Stimulated activated CD4-positive, alpha-beta T cell treated with anti-CD3 and anti-CD28 coated beads, Interleukin-12 subunit alpha, Interleukin-12 subunit beta, amount 100 ng/mL, for 4 hours (primary cell): ENCODE data around the gene MISFA.
"Not testable (repeated sequence)": the region's sequence is repeated elsewhere in the genome, so short reads cannot be mapped to it uniquely, and the experiment has no call there.

Experiments used
- DNase-seq: peaks from one replicate; pipeline ENCODE4 v3.0.0-alpha.2; 2020

Gene MISFA

DNA sequence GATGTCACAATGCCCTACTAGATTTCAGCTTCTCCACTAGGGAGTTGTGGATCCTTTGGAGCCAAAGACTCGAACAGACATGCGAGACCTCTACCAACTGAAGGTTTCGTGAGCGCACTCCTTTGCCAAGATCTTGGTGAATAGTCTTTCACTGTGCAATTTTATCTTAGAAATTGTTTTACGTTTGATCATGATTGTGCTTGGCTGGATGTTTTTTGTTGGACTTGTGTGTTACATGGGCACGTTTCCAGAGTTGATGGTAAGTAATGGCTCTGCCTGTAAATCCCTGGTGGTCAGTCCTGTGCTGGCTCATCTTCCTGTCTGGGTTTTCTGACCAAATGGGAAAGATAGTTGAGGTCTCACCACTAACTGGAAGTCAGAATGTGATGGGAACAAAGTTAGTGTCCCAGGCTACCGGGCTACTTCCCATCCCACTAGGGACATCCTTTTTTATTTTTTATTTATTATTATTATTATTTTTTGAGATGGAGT lies at the start of gene MISFA:
TSS of gene MISFA (plus strand) at position 51 of the 492 bp plus-strand sequence. CDS start at position 191, 140 bp downstream.
- no peak for DNase-seq

DNA sequence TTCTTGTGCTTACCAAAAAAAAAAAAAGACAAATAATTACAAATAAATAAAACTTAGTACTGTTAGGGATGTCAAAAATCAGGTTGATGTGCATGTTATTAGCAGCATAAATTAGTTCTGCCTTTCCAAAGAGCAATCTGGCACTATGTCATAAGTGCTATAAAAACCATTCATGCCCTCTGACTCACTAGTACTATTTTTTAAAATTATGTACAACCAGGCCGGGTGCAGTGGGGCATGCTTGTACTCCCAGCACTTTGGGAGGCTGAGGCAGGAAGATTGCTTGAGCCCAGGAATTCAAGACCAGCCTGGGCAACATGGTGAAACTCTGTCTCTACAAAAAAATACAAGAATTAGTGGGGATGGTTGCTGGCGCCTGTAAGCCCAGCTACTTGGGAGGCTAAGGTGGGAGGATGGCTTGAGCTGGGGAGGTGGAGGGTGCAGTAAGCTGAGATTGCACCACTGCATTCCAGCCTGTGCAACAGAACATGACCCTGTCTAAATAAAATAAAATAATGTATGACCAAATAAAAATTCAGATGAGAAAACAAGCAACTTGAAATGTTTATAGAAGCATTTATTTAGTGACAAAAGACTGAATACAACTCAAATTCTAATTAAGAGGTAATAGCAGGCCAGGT lies 36.4 kb upstream of the MISFA start:
- DNase-seq = no peak

DNA sequence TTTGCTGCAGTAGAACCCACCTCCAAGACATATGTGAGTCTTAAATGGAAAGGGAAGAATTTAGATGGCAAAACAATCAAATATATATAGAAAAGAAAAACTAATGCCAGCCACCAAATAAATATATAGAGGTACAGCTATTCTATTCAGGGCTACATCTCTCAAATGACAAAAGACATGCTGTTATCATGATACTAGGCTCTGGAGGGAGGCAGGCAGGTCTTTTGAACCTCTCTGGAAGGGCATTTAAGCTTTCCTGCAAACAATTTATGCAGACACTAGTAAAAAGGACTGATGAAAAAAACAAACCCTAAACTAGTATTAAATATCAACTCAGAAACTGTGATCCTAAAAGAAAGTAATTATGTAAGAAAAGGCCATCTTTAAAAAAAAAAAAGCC lies 35.4 kb upstream of the MISFA start:
- no peak for DNase-seq

DNA sequence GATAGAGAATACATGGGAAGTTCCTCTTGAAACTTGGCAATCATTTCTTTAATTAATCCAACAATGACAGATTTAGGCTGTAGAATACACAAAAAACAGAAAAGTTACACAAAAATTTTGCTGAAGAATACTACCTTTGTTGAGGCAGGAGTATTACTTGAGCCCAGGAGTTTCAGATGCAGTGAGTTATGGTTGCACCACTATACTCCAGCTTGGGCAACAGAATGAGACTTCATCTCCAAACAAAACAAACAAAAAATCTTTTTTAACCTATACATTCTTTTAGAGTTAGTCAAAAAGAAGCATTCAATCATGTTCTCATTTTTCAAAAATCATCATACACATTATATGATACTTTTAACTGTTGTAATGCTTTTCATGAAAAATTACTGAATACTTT lies 33.2 kb upstream of the MISFA start:
- no peak for DNase-seq

DNA sequence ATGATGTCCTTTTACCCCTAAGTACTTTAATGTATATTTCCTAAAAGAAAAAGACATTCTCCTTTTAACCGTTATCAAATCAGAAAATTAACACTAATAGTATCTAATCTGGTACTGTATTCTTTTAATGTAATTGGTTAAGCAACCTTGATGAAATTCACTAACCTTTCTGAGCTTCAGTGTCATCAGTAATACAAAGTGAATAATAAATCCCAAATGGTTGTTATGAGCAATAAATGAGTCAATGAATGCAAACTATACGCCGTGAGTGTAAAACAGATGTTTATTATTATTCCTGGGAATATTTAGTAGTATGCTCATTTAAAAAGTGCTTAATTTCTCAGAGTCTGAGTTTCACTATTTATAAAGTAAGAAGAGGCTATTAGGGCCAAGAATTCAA lies 32.5 kb upstream of the MISFA start:
- DNase-seq = no peak

DNA sequence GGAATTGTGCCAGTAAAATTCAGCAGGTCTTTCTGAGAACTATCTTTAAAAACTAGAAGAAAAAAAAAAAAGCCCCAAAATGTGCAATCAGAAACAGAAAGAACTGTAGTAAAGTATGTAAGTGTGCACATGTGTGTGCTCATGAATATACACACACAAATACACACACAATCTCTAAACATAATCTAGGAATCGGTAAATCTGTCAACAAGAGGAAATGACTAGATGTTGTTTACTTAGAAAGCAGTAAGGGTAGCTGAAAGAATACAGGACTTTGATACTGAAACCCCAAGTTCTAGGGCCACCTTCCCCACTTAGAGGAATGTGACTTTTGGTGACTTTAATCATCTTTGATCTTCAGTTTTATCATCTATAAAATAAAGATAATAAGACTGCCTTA lies 24.2 kb upstream of the MISFA start:
- DNase-seq = no peak

DNA sequence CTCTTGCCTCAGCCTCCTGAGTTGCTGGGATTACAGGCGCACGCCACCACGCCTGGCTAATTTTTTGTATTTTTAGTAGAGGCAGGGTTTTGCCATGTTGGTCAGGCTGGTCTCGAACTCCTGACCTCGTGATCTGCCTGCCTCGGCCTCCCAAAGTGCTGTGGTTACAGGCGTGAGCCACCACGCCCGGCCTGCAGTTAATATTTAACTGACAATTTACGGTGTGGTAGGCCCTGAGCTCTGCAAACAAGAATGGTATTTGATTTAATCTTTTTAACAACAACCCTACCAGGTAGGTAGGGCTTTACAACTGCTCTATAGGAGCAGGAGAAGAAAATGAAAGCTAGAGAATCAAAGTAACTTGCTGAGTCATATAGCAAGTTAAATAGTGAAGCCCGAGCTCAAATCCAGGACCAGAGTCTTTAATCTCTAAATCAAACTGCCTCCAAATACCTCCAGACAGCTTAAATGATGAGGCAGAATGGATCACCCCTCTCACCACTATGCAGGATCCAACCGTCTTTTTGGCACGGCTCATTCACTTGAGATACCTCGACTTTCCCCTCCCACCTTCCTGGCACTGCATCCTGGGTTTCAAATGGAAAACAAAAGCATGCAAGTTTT lies 20.5 kb upstream of the MISFA start:
- no peak for DNase-seq

DNA sequence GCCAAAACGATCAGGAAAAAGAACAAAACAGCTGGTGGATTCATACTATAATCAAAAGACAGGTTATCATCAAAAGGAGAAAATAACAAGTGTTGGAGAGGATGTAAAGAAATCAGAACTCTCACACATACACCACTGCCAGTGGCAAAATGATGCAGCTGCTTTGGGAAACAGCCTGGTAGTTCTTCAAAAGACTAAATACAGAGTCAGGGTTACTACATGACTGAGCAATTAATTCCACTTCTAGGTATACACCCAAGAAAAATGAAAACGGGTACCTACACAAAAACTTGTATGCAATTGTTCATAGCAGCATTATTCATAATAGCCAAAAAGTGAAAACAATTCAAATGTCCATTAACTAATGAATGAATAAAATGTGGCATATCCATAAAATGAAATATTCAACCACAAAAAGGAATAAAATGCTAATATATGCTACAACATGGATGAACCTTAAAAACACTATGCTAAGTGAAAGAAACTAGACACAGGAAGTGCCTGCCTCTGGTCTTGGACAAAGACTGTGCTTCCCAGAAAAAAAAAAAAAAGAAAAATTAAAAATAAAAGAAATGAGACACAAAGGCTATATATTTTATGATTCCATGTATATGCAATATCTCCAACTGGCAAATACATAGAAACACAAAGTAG lies 19.3 kb upstream of the MISFA start:
- no peak for DNase-seq

DNA sequence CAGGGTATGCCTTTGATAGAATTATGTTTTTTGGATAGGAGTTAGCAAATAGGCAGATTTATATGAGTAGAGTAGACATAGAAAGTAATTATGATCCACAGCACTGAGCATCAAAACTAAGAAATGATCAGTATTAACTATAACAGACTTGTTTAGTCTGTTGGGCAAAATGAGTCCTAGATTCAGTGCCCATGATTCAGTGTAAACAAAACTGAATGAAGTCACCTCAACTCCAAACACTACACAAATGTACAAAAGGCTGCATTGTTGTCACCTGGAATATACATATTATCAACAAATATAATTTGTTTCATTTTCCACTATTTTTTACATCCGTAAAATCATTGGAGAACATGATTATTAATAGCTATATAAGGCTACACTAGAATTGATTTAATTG lies 17.8 kb upstream of the MISFA start:
- DNase-seq = no peak

DNA sequence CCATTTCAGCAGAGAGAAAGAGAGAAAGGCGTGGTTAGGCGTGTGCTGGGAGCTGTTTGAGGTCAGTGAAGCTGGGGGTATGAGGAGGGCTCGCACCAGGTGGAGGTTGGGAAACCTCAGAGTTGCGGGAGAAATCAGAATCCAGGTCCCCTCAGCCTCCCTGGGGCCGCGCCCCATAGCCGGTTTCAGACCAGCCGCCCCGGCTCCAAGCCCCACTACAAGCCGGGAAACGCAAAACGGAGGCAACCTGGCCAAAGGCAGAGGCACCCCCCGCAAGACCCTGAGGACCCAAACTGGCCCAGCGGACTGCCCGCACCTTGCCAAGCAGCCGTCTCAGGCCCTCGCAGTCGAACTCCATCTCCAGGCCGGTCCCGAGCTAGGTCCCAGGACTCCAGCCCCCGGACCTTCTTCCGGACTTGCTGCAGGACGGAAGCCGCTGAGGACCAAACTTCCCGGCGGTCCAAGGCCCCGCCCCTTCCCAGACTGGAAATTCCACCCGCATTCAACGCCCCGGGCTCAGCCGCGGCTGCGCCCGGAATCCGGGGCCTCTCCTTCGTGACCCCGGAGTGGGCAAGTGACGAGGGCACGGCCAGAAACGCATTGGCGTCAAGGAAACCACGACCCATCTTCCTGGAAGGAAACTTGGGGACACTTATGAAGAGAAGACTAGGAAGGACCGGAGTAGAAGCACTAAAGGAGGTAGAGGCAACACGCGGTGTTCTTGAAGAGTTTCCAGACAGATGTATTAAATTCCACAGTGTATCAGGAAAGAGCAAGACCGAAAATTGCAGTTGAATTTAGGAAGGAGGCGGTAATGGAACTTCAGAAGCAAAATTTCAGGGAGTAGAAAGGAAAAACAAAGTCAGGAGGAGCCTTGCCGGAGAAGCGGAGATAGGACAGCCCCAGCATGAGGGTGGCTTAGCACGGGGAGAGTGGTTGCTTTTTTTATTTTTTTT lies 11.0 kb upstream of the MISFA start, which contains the start of gene UEVLD:
TSS of gene UEVLD (minus strand) at position 438 of the 956 bp plus-strand sequence. CDS start at position 358, 80 bp downstream.
- peak; percentile 57 for DNase-seq

DNA sequence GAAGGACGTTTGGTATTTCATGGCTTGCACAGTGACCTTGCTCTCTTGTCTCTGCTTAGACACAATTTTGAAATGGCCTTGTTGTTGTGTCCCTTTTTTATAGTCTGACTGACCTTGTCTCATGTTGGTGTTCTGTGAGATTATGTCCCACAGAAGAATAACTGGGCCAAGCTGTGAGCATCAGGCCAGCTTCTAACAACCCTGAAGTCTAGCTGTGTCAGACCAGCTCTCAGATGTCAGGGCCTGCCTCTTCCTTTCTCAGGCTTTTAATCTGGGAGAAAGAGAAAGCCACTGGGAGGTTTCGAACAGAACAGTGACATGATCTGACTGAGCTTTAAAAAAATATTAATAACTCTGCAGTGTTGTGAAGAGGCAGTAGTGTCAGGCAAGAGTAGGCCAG lies 9.0 kb upstream of the MISFA start:
- DNase-seq = no peak

DNA sequence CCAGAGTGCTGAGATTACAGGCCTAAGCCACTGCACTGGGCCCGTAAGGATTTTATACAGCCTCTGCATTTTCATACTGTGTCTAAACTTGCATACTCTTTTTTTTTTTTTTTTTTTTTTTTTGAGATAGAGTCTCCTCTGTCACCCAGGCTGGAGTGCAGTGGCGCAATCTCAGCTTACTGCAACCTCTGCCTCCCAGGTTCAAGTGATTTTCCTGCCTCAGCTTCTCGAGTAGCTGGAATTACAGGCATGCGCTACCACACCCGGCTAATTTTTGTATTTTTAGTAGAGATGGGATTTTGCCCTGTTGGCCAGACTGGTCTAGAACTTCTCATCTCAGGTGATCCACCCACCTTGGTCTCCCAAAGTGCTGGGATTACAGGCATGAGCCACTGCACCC lies 5.5 kb upstream of the MISFA start:
- DNase-seq = not testable (repeated sequence)

DNA sequence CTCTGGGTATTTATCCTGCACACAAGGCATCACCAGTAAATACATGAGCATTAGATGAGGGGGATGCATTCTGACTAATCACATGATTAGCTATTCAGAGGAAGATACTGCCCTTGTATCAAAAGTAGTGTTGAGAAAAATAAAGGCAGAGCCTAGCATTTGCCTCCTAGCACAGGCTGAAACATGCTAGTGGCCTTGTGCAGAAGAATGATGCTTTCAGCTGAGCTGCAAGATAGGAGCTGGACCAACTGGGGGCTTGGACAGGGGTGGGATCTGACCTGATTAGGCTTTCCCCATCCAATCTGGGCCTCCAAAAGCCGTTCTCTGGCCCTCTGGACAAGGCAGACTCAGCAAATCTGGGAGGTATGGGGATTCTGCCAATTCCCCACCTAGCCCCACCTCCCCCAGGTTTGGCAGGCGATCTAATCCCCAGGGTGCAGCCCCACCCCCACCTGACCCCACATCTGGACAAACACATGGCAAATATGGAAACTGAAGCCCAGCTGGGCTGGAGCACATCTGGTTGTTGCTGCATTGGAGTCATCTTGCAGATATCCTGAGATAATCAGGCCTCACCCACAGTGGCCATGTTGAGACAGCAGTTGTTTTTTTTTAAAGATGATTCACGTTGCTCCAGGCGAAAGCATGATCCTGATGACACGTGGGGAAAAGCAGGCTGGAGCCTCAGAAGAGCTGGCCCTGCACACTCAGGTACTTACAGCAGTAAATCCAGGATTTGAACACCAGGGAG lies 4.4 kb upstream of the MISFA start:
- DNase-seq = no peak

DNA sequence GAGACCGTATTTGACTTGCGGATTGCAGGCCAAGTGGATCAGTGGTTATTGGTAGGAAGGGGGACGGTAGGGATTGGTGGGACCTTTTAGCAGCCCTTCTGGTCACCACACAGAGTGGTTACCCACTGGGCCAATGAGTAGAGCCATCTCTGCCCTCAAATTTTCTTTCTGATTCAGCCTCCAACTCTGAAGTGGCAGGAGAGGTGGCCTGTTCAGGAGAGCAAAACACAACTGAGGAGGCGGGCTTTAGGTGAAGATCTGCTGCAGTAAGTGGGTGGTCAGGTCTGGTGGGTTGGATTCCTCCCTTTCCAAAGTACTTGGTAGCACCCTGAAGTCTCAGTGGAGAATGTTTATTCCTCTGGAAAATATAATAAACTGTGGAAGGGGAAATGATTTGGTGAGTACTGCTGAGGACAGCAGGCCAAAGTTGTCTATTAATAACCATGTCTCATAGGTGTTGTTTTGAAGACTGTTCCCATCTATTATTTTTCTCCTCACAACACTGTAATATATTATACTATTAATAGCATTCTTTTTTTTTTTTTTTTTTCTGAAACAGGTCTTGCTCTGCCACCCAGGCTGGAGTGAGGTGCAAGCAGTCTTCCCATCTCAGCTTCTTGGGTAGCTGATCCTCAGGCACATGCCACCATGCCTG lies 1.5 kb downstream of the MISFA start:
- DNase-seq = no peak

DNA sequence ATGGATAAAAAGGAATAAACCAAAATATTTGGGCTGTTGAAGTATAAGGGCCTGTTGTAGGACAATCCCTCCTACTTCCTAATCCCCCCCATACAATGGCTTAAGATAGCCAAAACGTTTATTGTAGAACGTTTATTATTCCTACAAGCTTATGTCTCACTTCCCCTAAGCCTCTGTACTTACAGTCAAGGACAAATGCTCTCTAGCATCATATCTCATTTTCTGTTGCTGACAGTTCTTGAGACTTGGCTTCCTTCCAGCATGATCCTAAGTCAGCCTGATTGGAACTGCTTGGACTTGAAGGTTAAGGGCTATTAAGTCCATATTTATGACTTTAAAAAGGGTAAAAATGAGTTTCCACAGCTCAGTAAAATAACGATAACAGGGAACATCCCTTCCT lies 8.8 kb downstream of the MISFA start:
- no peak for DNase-seq

DNA sequence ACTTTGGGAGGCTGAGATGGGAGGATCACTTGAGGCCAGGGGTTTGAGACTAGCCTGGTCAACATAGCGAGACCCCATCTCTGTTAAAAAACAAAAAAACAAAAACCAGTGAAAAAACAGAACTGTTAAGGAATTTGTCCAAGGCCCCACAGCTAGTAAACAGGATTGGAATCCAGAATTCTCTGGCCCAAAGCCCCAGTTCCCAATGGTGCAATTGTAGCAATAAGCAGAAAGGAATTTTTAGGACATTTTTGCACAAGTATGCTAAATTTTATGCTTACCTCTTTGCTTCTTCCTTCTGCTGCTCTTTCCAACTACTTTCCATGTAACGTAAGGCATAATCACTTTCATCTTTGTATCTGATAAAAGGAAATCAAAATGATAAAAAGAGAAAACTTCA lies 11.6 kb downstream of the MISFA start:
- DNase-seq = no peak

DNA sequence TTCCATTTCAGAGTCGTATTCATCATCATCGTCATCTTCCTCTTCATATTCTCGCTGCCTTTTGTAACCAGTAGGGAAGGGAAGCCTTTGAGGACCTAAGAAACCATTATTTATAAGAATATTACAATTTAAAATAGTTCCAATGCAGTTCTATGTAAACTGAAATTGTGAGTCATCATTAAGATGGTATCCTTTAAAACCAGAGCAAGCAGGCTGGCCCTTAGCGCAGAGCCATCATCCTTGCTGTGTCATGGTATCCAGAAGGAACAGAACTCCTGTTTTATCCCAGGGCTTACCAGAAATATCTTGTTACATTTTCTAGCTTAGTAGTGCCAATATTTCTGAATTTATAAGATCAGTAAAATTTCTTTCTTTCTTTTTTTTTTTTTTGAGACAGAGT lies 12.8 kb downstream of the MISFA start:
- no peak for DNase-seq

DNA sequence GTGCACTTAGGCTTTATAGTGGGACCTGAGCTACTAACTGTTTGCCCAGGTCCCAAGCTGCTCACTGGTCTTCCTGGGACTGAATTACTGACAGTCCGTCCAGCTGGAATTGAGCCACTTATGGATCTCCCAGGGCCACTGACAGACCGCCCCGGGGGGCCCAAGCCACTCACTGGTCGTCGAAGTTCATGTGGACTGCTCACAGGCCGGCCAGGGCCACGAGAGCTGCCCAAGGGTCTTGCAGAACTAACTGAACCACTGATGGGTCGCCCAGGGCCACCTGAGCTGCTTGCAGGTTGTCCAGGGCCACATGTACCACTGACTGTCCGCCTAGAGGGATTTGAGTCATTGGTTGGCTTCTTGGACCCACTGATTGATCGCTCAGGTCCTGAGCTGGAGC lies 15.1 kb downstream of the MISFA start:
- no peak for DNase-seq

DNA sequence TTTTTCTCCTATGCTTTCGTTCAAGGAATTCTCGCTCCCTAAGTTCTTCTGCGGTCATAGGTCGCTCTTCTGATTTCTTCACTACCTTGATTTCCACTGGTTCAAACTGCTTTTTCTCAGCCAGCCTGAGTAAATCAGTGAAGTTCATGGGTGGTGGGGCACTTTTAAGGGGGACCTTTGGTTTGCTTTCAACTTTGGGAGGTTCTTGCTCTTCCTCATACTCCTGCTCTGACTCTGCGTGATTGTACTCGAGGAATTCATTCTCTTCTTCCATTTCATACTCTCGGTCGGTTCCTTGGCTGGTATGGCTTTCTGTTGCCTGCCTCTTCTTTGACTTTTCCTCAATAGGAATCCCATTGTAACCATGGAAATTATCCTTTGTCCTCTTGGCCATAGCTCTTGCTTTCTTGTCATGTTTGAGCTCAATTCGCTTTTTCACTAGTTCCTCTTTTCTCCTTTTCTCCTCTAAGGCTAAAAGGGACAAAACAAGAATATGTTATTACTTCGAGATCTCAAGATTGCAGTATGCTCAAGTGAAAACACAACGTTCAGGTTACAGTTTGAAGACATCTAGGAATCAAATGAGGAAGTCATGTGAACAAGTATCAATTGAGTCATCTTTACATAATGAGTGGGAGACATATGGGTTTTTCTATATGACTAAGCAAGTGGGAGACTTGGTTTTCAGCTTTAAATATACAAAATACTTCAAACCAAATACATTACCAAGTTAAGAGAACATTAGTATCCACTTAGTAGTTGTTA lies 16.2 kb downstream of the MISFA start:
- DNase-seq = no peak

DNA sequence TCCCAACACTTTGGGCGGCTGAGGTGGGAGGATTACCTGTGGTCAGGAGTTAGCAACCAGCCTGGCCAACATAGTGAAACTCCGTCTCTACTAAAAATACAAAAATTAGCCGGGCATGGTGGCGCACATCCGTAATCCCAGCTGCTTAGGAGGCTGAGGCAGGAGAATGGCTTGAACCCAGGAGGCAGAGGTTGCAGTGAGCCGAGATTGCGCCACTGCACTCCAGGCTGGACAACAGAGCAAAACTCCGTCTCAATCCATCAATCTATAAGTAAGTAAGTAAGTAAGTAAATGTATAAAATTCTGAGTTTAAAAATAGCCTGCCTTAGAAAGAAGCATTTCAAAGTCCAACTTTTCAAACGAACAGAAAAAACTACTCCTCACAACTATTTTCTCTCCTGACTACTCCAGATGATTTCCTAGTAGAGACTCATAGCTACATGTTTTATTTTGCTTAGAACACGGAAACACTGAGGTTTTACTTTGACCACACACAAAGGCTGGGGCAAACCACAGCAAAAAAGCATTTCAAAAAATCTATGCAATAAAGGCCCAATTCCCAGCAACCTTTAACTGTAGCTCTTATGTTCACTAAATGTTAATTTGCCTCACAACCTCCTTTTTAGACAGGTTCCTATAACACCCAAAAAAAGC lies 18.2 kb downstream of the MISFA start:
- DNase-seq = no peak
